GM18511 (cell line): ENCODE measurements around the gene TTR.

Experiments
- ATAC-seq: cut with Tn5 transposase; IDR thresholded peaks from one replicate; pipeline ENCODE4 v1.9.1; 2021; ENCODE audit warnings: mild to moderate bottlenecking, moderate library complexity; ENCODE audit not compliant: unreplicated experiment

Gene TTR

GRCh38 chr18:31612124-31612523 is 20.4 kb downstream of the TTR start:
- ATAC-seq = no peak

- ATAC-seq = no peak
Observed at GRCh38 chr18:31614044-31614443, 22.4 kb downstream of the TTR start.

DNA sequence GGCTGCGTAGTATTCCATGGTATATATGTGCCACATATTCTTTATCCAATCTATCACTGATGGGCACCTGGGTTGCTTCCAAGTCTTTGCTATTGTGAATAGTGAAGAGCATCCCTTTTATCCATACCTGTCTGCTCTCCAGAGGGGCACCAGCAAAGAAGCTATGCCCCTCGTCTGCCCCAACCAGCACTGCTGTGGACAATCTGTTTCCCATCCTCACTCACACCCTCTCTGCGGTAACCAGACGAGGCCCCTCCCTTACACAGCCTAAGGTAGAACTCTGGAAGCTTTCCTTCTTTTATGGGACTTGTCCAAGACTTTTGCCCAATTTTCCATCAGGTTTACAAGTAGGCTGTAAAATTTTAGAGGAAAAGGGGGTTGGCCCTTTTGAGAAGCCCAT is 24.9 kb downstream of the TTR start:
- ATAC-seq = no peak

- no peak for ATAC-seq
Observed at GRCh38 chr18:31617031-31617717, 25.5 kb downstream of the TTR start.

GRCh38 chr18:31618801-31619200 is 27.1 kb downstream of the TTR start:
- ATAC-seq = no peak

DNA sequence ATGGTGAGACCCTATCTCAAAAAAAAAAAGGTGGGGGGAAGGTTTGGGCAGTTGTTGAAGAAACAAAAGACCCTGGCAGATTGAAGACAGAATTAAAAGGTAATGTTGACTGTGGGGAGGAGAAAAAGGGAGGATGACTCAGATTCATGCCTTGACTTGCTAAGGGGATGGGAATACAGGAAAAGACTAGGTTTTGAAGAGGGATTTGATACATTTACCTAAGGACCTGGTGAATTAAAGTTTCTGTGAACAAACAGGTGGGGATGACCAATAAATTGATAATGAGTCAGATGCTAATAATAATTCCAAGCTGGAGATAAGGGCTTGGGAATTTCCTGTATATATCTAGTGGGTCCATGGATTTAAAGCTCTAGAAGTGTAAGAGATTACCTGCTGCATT is 27.6 kb downstream of the TTR start:
- no peak for ATAC-seq

DNA sequence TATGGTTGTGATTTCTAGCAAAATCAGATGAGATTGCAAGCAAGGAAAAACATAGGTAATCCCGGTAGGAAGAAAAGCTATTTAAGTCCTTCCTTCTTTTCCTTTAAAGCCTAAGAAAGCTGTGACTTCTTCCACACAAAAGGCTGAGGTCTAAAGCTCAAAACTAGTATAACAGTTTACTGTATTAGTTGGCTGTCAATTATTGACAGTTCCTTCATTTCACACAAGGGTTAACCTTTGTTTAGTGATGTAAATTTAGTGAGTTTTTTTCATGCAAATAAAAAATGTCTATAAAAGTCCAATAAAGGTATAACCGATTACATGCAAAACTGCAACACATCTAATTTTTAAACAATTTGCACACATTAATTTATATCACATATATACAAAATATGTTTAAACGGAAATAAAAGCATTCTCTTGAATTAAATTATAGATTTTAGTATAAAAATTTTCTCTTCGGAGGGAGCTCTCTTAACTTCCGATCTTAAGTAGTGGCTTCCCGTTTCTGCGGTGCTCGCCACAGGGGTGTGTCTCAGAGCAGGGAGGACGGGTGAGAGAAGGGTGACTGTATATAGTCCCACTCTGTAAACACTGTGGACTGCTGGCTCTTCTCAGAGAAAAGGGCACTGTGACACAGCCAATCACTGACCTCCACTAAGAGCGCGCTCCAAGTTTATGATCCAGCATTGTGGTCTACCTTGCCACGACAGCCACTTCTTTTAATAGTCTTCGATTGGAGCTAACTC is 33.4 kb downstream of the TTR start:
- ATAC-seq = no peak

- ATAC-seq = no peak
Observed at GRCh38 chr18:31626409-31626808, 34.7 kb downstream of the TTR start.

- no peak for ATAC-seq
Observed at GRCh38 chr18:31630549-31630948, 38.9 kb downstream of the TTR start.

DNA sequence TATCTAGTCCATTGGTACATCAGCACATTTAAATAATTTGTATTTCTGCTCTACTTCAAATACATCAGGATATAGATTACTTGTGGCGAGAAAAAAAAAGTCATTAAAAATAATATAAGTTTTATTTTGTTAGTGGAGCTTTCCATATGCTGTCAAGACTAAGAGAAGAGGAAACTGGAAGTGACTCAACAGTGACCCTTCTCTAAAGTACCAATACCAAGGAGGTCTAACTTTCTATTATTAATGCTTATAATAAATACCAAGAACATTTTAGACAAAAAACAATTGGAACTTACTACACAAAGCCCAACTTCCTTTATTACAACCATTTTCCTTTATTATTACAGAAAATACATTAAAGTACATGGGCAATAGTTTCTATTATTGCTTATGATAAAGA is 39.8 kb downstream of the TTR start:
- ATAC-seq = no peak

- no peak for ATAC-seq
Observed at GRCh38 chr18:31632356-31632755, 40.7 kb downstream of the TTR start.

DNA sequence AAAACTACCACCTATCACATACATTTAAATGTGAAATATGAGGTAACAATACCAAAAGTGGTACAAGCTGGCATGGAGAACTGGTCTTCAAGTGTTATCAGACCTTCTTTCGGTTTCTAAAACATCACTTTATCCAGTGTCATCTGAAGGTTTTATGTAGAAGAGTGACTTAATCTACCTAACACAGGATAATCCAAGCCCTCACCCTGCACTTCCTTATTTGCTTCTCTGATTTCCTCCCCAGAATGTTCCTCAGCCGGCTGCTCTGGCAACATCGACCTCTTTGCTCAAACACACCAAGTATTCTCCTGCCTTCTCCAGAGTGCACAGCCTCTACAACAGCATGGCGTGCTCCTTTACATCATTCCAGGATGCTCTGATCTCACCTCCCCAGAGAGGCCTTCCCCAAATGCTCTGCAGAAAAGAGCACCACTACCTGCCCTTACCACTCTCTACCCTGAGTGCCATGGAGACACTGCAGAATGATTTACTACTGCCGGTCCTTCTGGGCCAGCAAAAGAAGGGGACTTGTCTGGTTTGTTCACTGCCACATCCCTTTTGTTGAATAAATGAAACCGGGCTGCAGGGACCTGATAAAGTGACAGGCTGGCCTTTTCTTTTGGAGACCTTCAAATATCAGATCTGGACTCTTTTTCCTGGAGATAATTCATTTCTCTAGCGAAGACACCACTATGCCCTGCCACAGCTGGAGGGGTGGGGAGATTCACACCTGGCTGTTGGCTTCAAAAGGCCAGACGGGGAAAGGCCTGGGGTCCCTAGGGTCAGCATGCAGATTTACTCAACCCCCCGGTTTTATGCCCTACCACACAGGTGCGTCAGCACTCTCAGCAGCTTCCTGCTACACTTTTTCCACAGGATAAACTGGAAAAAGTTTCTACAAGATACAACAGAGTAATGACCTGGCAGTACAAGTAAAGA is 42.0 kb downstream of the TTR start:
- ATAC-seq = peak; percentile 31

DNA sequence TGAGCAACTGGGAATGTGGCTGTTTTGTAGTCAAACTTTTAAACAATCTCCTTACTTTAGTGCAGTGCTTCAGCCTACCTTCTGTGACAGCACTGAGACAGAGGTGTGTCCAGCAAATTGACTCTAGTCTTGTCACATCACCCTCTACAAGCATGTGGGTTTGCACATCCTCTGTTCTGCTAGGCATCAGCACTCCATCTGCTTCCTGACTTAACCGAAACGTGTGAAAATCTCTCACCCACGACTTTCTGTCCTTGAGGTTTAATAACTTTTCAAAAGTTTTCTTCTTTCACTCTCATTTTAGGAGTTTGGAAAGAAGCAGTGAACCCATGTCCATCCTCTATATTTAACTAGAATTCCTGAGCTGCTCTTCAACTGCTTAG is 42.6 kb downstream of the TTR start:
- peak; percentile 98 for ATAC-seq

DNA sequence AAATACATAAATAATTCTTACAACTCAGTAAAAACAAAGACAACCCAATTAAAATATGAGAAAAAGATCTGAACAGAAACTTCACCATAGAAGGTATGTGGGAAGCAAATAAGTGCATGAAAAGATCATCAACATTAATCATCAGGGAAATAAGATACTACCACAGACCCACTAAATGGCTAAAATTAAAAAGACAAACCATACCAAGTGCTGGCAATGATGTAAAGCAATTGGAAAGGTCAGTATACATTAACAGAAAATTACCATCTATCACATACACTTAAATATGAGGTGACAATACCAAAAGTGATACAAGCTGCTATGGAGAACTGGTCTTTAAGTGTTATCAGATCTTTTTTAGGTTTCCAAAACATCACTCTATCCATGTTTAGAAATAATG is 44.7 kb downstream of the TTR start:
- no peak for ATAC-seq

DNA sequence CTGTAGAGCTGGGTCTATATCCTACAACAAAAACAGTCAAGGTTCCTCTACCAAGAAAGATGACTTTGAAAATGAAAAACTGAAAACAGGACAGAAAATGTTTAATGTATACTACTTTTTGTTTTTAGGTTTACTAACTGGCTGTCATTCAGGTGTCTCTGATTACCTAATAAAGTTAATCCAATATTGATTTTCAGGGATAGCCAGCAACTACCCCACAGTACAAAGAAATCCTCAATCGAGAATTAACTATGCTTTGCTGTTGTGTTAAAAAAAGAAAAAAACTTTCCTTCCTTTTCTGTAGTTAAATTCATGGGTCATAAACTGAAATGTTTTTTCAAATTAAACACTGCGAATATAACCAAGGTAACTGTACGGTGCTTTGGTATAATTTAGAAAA is 45.8 kb downstream of the TTR start:
- no peak for ATAC-seq

- ATAC-seq = no peak
Observed at GRCh38 chr18:31643003-31643402, 51.3 kb downstream of the TTR start.

DNA sequence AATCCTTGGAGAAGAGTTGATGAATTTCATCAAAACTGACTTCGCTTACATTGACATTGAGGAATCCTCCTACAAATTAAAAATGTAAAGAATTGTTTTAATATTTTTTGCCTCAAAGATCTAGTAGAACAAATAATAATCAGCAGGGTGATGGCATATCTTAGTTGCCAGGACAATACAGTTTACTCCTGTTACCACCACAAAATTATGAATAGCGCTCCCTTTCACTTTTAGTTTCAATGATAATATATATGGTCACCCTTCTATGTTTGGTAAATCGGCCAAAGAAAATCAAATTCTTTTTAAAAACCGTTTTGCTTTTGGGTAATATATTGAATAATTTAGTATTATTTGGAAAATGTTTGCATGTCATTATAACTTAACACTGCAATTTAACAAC is 53.7 kb downstream of the TTR start:
- ATAC-seq = no peak

DNA sequence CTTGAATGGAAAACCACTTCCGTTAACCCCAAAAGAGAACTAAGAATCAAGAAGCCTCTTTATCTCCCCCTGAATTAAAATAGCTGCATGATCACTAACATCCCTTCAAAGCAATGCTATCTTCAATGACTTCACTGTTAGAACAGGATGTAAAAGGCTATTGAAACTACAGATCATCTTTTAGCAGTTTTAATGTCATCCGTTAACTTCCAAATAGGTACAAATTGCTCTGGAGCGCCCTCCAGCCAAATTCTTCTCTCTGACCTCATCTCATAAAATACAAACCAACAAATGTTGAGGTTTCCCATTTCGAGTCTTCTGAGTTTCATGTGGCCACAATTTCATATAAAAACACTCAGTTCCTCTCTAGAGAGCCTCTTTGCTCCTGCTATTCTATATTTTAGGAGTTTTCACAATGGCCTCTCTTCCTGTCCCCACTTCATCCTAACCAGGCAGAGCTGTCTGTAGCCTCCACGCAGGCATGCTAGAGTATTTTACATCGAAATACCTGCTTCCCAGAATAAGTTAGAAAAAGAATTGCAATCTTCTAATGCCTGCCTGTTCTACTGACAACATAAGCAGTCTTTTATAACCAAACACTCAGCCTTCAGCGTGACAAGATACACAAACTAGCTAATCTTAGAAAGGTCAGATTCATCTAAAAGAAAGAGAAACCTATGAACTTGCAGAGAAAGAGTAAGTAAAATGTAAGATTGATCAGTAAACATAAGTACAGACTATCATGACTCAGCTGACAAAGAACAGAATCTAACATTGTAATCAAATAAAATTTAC is 54.9 kb downstream of the TTR start:
- ATAC-seq = peak; percentile 38

- no peak for ATAC-seq
Observed at GRCh38 chr18:31647127-31647753, 55.6 kb downstream of the TTR start.
